HG02884 (cell line): ENCODE data around the gene CGREF1.
"Not testable (repeated sequence)": the region's sequence is repeated elsewhere in the genome, so short reads cannot be mapped to it uniquely, and the experiment has no call there.

ENCODE experiments used
- ATAC-seq: cut with Tn5 transposase; IDR thresholded peaks from one replicate; pipeline ENCODE4 v1.9.1; 2021; ENCODE audit warnings: mild to moderate bottlenecking, moderate library complexity; ENCODE audit not compliant: unreplicated experiment

The CGREF1 gene

GRCh38 chr2:27076323-27076722 lies 42.6 kb downstream of the CGREF1 start:
- no peak for ATAC-seq

GRCh38 chr2:27075566-27075871 lies 43.4 kb downstream of the CGREF1 start:
- not testable (repeated sequence) for ATAC-seq

- ATAC-seq, result no peak
Measured at GRCh38 chr2:27074738-27075565, 44.0 kb downstream of the CGREF1 start.

GRCh38 chr2:27073782-27074181 lies 45.1 kb downstream of the CGREF1 start:
- no peak for ATAC-seq

- no peak for ATAC-seq
Measured at GRCh38 chr2:27072920-27073319, 46.0 kb downstream of the CGREF1 start.

GRCh38 chr2:27071990-27072830 lies 46.7 kb downstream of the CGREF1 start:
- peak; percentile 19 for ATAC-seq

- peak; percentile 82 for ATAC-seq
Measured at GRCh38 chr2:27071277-27071989, 47.5 kb downstream of the CGREF1 start, which contains the start of gene OST4. Gene OST4, minus strand, starts transcription at chr2:27071654.

GRCh38 chr2:27070653-27071276 lies 48.2 kb downstream of the CGREF1 start:
- ATAC-seq, result no peak

- ATAC-seq, result no peak
Measured at GRCh38 chr2:27069961-27070618, 48.8 kb downstream of the CGREF1 start.

GRCh38 chr2:27069436-27069835 lies 49.5 kb downstream of the CGREF1 start:
- no peak for ATAC-seq

- no peak for ATAC-seq
Measured at GRCh38 chr2:27067385-27067784, 51.5 kb downstream of the CGREF1 start.

- no peak for ATAC-seq
Measured at GRCh38 chr2:27065128-27065527, 53.8 kb downstream of the CGREF1 start.

- no peak for ATAC-seq
Measured at GRCh38 chr2:27060323-27060722, 58.6 kb downstream of the CGREF1 start.

- ATAC-seq, result no peak
Measured at GRCh38 chr2:27059141-27059820, 59.6 kb downstream of the CGREF1 start.

GRCh38 chr2:27058210-27058609 lies 60.7 kb downstream of the CGREF1 start:
- no peak for ATAC-seq

- no peak for ATAC-seq
Measured at GRCh38 chr2:27057184-27057583, 61.7 kb downstream of the CGREF1 start.

- ATAC-seq, result no peak
Measured at GRCh38 chr2:27054721-27055120, 64.2 kb downstream of the CGREF1 start.

GRCh38 chr2:27053776-27054175 lies 65.2 kb downstream of the CGREF1 start:
- ATAC-seq, result no peak

GRCh38 chr2:27053321-27053720 lies 65.6 kb downstream of the CGREF1 start:
- ATAC-seq, result no peak
